SK-N-SH treated with all-trans-retinoic acid at 6 μM for 48 hours (cell line): ENCODE data around the gene PPARA.

Experiments
- ATAC-seq: fragments of 200-7000 bp; cut with Tn5 transposase; 3 replicates; pipeline ENCODE4 v1.9.1; 2020; ENCODE audit warnings: mild to moderate bottlenecking, moderate library complexity
- BACH2 ChIP-seq: fragments of 250-450 bp; sonication (Bioruptor Pico); IDR thresholded peaks from 2 replicates; pipeline ENCODE4 v1.9.0; 2021; ENCODE audit warnings: mild to moderate bottlenecking, borderline replicate concordance
- CREB5 ChIP-seq: fragments of 250-450 bp; sonication (Bioruptor Pico); IDR thresholded peaks from 2 replicates; pipeline ENCODE4 v1.5.1; 2020; ENCODE audit warnings: low read depth, mild to moderate bottlenecking, moderate library complexity
- CSRNP3 ChIP-seq: fragments of 250-450 bp; sonication (Bioruptor Pico); IDR thresholded peaks from 2 replicates; pipeline ENCODE4 v1.5.1; 2021; ENCODE audit warnings: mild to moderate bottlenecking, moderate library complexity
- ESRRG ChIP-seq: fragments of 250-450 bp; sonication (Bioruptor Pico); IDR thresholded peaks from 2 replicates; pipeline ENCODE4 v1.6.1; 2021; ENCODE audit warnings: mild to moderate bottlenecking
- GLIS3 ChIP-seq: fragments of 250-450 bp; sonication (Bioruptor Pico); IDR thresholded peaks from 2 replicates; pipeline ENCODE4 v1.5.0; 2020; ENCODE audit warnings: mild to moderate bottlenecking, moderate library complexity
- ISL1 ChIP-seq: fragments of 250-450 bp; sonication (Bioruptor Pico); IDR thresholded peaks from 2 replicates; pipeline ENCODE4 v2.1.2; 2022; ENCODE audit warnings: mild to moderate bottlenecking, moderate library complexity
- OSR1 ChIP-seq: fragments of 250-450 bp; sonication (Bioruptor Pico); IDR thresholded peaks from 2 replicates; pipeline ENCODE4 v1.8.0; 2022; ENCODE audit warnings: moderate library complexity, mild to moderate bottlenecking, inconsistent platforms
- POU6F1 ChIP-seq: fragments of 250-450 bp; sonication (Bioruptor Pico); IDR thresholded peaks from 2 replicates; pipeline ENCODE4 v1.8.0; 2021; ENCODE audit warnings: low read depth, mild to moderate bottlenecking, moderate library complexity, borderline replicate concordance
- PPARA ChIP-seq: fragments of 250-450 bp; sonication (Bioruptor Pico); IDR thresholded peaks from 2 replicates; pipeline ENCODE4 v1.5.0; 2020; ENCODE audit warnings: mild to moderate bottlenecking, borderline replicate concordance
- RARB ChIP-seq: fragments of 250-450 bp; sonication (Bioruptor Pico); IDR thresholded peaks from 2 replicates; pipeline ENCODE4 v1.8.0; 2021; ENCODE audit warnings: mild to moderate bottlenecking, moderate library complexity
- SNAI2 ChIP-seq: fragments of 250-450 bp; sonication (Bioruptor Pico); IDR thresholded peaks from 2 replicates; pipeline ENCODE4 v1.5.0; 2020; ENCODE audit warnings: mild to moderate bottlenecking, moderate library complexity
- TCF4 ChIP-seq: fragments of 250-450 bp; sonication (Bioruptor Pico); IDR thresholded peaks from 2 replicates; pipeline ENCODE4 v1.8.0; 2021; ENCODE audit warnings: mild to moderate bottlenecking, moderate library complexity, borderline replicate concordance
- ZC3H10 ChIP-seq: fragments of 250-450 bp; sonication (Bioruptor Pico); IDR thresholded peaks from 2 replicates; pipeline ENCODE4 v1.5.1; 2021; ENCODE audit warnings: mild to moderate bottlenecking, moderate library complexity
- ZFP3 ChIP-seq: fragments of 250-450 bp; sonication (Bioruptor Pico); IDR thresholded peaks from 2 replicates; pipeline ENCODE4 v1.5.0; 2020; ENCODE audit warnings: mild to moderate bottlenecking, moderate library complexity
- ZFP30 ChIP-seq: fragments of 450-650 bp; formaldehyde crosslinking; IDR thresholded peaks from 2 replicates; pipeline ENCODE4 v1.5.0; 2022; ENCODE audit warnings: mild to moderate bottlenecking, moderate library complexity
- ZNF565 ChIP-seq: fragments of 450-650 bp; formaldehyde crosslinking; conservative IDR thresholded peaks from 2 replicates; pipeline ENCODE4 v1.5.0; 2020; ENCODE audit warnings: low read depth, mild to moderate bottlenecking, moderate library complexity
- ZNF70 ChIP-seq: fragments of 450-650 bp; formaldehyde crosslinking; IDR thresholded peaks from 2 replicates; pipeline ENCODE4 v1.5.0; 2020; ENCODE audit warnings: mild to moderate bottlenecking, moderate library complexity
- ZNF8 ChIP-seq: fragments of 450-650 bp; formaldehyde crosslinking; IDR thresholded peaks from 2 replicates; pipeline ENCODE4 v1.5.0; 2020; ENCODE audit warnings: mild to moderate bottlenecking, moderate library complexity
- TF ChIP-seq, protein P1 (sequence below): fragments of 250-450 bp; sonication (Bioruptor Pico); IDR thresholded peaks from 2 replicates; pipeline ENCODE4 v1.5.0; 2020; ENCODE audit warnings: mild to moderate bottlenecking, moderate library complexity

The PPARA gene

DNA sequence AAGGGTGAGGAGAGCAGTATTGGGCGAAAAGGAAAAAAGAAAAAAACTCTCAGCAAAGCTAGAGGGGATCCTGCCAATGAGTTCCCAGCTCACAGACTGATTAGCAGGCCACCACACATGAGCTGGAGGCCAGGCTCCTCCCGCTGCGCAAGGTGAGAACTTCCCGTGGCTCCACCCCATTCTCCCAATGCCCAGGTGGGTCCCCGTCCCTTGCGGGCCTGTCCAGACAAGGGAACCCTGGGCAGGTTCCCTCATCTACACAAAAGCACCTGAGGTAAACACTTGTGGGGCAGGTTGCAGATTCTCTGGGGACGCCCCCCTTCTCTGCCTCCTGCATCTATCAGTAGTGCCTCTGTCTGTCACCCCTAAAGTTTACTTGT lies 53.3 kb downstream of the PPARA start:
- no peak for ATAC-seq
- TF ChIP-seq CSRNP3 (CRISPR knock-in tag), result no peak
- no peak for TF ChIP-seq ZC3H10
- no peak for TF ChIP-seq POU6F1 (CRISPR knock-in tag)
- TF ChIP-seq ISL1 (CRISPR knock-in tag), result no peak
- no peak for TF ChIP-seq ESRRG
- no peak for TF ChIP-seq ZFP30 (CRISPR knock-in tag)
- no peak for TF ChIP-seq CREB5
- TF ChIP-seq ZFP3 (CRISPR knock-in tag), result no peak
- TF ChIP-seq GLIS3 (CRISPR knock-in tag), result no peak
- TF ChIP-seq ZNF70, result no peak
- TF ChIP-seq ZNF8 (CRISPR knock-in tag), result no peak
- TF ChIP-seq TCF4 (CRISPR knock-in tag), result no peak
- TF ChIP-seq, protein P1, sequence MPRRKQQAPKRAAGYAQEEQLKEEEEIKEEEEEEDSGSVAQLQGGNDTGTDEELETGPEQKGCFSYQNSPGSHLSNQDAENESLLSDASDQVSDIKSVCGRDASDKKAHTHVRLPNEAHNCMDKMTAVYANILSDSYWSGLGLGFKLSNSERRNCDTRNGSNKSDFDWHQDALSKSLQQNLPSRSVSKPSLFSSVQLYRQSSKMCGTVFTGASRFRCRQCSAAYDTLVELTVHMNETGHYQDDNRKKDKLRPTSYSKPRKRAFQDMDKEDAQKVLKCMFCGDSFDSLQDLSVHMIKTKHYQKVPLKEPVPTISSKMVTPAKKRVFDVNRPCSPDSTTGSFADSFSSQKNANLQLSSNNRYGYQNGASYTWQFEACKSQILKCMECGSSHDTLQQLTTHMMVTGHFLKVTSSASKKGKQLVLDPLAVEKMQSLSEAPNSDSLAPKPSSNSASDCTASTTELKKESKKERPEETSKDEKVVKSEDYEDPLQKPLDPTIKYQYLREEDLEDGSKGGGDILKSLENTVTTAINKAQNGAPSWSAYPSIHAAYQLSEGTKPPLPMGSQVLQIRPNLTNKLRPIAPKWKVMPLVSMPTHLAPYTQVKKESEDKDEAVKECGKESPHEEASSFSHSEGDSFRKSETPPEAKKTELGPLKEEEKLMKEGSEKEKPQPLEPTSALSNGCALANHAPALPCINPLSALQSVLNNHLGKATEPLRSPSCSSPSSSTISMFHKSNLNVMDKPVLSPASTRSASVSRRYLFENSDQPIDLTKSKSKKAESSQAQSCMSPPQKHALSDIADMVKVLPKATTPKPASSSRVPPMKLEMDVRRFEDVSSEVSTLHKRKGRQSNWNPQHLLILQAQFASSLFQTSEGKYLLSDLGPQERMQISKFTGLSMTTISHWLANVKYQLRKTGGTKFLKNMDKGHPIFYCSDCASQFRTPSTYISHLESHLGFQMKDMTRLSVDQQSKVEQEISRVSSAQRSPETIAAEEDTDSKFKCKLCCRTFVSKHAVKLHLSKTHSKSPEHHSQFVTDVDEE, result no peak
- TF ChIP-seq ZNF565, result no peak
- TF ChIP-seq RARB (CRISPR knock-in tag), result no peak
- no peak for TF ChIP-seq SNAI2
- TF ChIP-seq, all 23 proteins: peak for 0

DNA sequence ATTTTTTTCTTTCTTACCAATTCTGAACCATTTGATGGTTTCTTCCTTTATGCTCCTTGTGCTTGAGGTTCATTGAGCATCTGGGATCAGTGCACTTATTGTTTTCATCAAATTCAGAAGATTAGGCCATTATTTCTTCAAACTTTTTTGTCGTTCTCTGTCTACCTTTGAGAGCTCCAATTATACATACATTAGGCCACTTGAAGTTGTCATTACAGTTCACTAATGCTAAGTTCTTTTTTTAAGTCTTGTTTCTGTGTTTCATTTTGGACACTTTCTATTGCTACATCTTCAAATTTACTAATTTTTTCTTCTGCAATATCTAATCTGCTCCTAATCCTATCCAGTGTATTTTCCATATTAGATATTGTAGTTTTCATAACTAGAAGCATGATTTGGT lies 58.9 kb downstream of the PPARA start:
- ATAC-seq, result no peak

More for the DNA sequence above, 58.9 kb downstream of the PPARA start:
- TF ChIP-seq CREB5 (no peak), RARB (CRISPR knock-in tag) (no peak), CSRNP3 (CRISPR knock-in tag) (no peak), BACH2 (CRISPR knock-in tag) (no peak), OSR1 (CRISPR knock-in tag) (no peak), PPARA (CRISPR knock-in tag) (no peak), ZFP30 (CRISPR knock-in tag) (0 out of 2 replicates have a peak, but pooled peaks have one; percentile 21)
